Fibroblast of pulmonary artery (primary cell): ENCODE measurements around the gene NFE2.

Experiments used
- DNase-seq: peaks from one replicate; pipeline ENCODE4 v3.0.0-alpha.2; 2010; ENCODE audit warnings: low read depth
- H3K4me3 ChIP-seq: replicated peaks from 2 replicates; pipeline ENCODE4 v1.5.1; 2011; ENCODE audit warnings: low read depth, mild to moderate bottlenecking, control low read depth, low read length, moderate library complexity
- CTCF ChIP-seq: IDR thresholded peaks from 2 replicates; pipeline ENCODE4 v1.5.1; 2011; ENCODE audit warnings: mild to moderate bottlenecking, control low read depth, low read length, inconsistent platforms; ENCODE audit errors: missing control alignments

The NFE2 gene

GRCh38 chr12:54300732-54301427 lies at the start of gene NFE2:
TSS of gene NFE2 (minus strand) at chr12:54301015. CDS start at chr12:54295248, 5,767 bp downstream.
- peak; percentile 11 for TF ChIP-seq CTCF
- peak; percentile 61 for DNase-seq
- peak within 1 kb of the TSS; percentile 37 for H3K4me3 ChIP-seq

GRCh38 chr12:54349679-54350078 lies 48.9 kb upstream of the NFE2 start:
- no peak for TF ChIP-seq CTCF
- no peak overlapping the region for H3K4me3 ChIP-seq
- no peak for DNase-seq

GRCh38 chr12:54349036-54349435 lies 48.2 kb upstream of the NFE2 start:
- TF ChIP-seq CTCF, result no peak
- no peak for DNase-seq
- H3K4me3 ChIP-seq, result no peak overlapping the region

GRCh38 chr12:54341378-54342300 lies 40.8 kb upstream of the NFE2 start:
- no peak overlapping the region for H3K4me3 ChIP-seq
- no peak for DNase-seq
- no peak for TF ChIP-seq CTCF

- H3K4me3 ChIP-seq, result no peak overlapping the region
- no peak for TF ChIP-seq CTCF
- no peak for DNase-seq
These were observed 40.0 kb upstream of the NFE2 start for GRCh38 chr12:54340846-54341245.

- no peak for TF ChIP-seq CTCF
- DNase-seq, result peak; percentile 62
These were observed 38.0 kb upstream of the NFE2 start for GRCh38 chr12:54338698-54339296.

More at GRCh38 chr12:54338698-54339296, 38.0 kb upstream of the NFE2 start:
- H3K4me3 ChIP-seq, result no peak overlapping the region
